ENCODE results near the gene MTO1. TPM values are rescaled to one million over a fixed set of nuclear protein-coding genes. Genes with fewer than 3 reads are reported as not detected.
"Not testable (repeated sequence)": the region's sequence is repeated elsewhere in the genome, so short reads cannot be mapped to it uniquely, and the experiment has no call there.

Gene MTO1
- total RNA-seq, 1 donor from 2014 or later: 35.5 TPM

GRCh38 chr6:73513496-73513854 lies 51.9 kb downstream of the MTO1 start:
- Mint-ChIP-seq H3K27ac (peak overlapping the region; percentile 3), H3K9me3 (no peaks in the 10 kb centered on the region), H3K4me3 (no peak overlapping the region), H3K4me1 (peaks cover 37% of the 10 kb centered on the region), H3K27me3 (no peaks in the 10 kb centered on the region), H3K36me3 (ENCODE audit: low read depth) (peaks cover 46% of the 10 kb centered on the region)
- no peak for DNase-seq
- intact Hi-C loops (cut with micrococcal nuclease): no loop called here

GRCh38 chr6:73514746-73515110 lies 53.2 kb downstream of the MTO1 start:
- DNase-seq: no peak
- Mint-ChIP-seq H3K4me3 (peak overlapping the region; percentile 2), H3K36me3 (ENCODE audit: low read depth) (peaks cover 58% of the 10 kb centered on the region), H3K27me3 (peaks cover under 1% of the 10 kb centered on the region), H3K27ac (peak overlapping the region; percentile 92), H3K4me1 (peaks cover 45% of the 10 kb centered on the region), H3K9me3 (peaks cover 3% of the 10 kb centered on the region)
- intact Hi-C loops (cut with micrococcal nuclease): loop anchor here (1.0 kb wide), 1 partner anchor 96 kb away; no protein-coding TSS in a partner anchor

GRCh38 chr6:73515204-73515655 lies 53.7 kb downstream of the MTO1 start:
- H3K9me3 Mint-ChIP-seq: peaks cover 7% of the 10 kb centered on the region
- peak overlapping the region; percentile 92 for H3K27ac Mint-ChIP-seq
- H3K36me3 Mint-ChIP-seq (ENCODE audit: low read depth): peaks cover 63% of the 10 kb centered on the region
- intact Hi-C loops (cut with micrococcal nuclease): loop anchor here (1.0 kb wide), 1 partner anchor 95 kb away; no protein-coding TSS in a partner anchor
- peaks cover 4% of the 10 kb centered on the region for H3K27me3 Mint-ChIP-seq
- no peak overlapping the region for H3K4me3 Mint-ChIP-seq
- H3K4me1 Mint-ChIP-seq: peaks cover 50% of the 10 kb centered on the region
- peak; percentile 66 for DNase-seq

GRCh38 chr6:73516514-73517489 lies 55.3 kb downstream of the MTO1 start:
- Mint-ChIP-seq H3K4me1 (peaks cover 52% of the 10 kb centered on the region), H3K36me3 (ENCODE audit: low read depth) (peaks cover 68% of the 10 kb centered on the region), H3K9me3 (peaks cover 7% of the 10 kb centered on the region), H3K27me3 (peaks cover 10% of the 10 kb centered on the region), H3K4me3 (peak overlapping the region; percentile 84), H3K27ac (peak overlapping the region; percentile 92)
- no peak for DNase-seq
- intact Hi-C loops (cut with micrococcal nuclease): no loop called here

DNA sequence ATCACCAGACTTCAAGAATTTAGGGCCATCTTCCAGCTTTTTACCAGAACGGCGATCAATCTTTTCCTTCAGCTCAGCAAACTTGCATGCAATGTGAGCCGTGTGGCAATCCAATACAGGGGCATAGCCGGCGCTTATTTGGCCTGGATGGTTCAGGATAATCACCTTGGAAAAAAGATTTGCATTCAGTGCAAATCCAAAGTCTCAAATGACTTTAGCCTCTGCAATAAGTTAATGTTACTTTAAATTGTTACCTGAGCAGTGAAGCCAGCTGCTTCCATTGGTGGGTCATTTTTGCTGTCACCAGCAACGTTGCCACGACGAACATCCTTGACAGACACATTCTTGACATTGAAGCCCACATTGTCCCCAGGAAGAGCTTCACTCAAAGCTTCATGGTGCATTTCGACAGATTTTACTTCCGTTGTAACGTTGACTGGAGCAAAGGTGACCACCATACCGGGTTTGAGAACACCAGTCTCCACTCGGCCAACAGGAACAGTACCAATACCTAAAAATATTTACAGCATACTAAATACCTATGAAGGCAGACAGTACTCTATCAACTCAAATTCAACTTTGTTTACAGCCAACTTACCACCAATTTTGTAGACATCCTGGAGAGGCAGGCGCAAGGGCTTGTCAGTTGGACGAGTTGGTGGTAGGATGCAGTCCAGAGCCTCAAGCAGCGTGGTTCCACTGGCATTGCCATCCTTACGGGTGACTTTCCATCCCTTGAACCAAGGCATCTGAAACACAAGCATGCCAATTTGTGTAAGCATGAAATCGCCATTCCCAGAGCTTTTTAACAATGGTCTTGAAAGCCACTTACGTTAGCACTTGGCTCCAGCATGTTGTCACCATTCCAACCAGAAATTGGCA lies 56.8 kb downstream of the MTO1 start:
- DNase-seq; H3K9me3 Mint-ChIP-seq; H3K27me3 Mint-ChIP-seq; intact Hi-C loops (cut with micrococcal nuclease): not testable (repeated sequence)
- H3K27ac Mint-ChIP-seq: peak overlapping the region; percentile 100
- peak overlapping the region; percentile 97 for H3K4me3 Mint-ChIP-seq
- H3K4me1 Mint-ChIP-seq: peaks cover 51% of the 10 kb centered on the region
- H3K36me3 Mint-ChIP-seq (ENCODE audit: low read depth): peaks cover 66% of the 10 kb centered on the region

DNA sequence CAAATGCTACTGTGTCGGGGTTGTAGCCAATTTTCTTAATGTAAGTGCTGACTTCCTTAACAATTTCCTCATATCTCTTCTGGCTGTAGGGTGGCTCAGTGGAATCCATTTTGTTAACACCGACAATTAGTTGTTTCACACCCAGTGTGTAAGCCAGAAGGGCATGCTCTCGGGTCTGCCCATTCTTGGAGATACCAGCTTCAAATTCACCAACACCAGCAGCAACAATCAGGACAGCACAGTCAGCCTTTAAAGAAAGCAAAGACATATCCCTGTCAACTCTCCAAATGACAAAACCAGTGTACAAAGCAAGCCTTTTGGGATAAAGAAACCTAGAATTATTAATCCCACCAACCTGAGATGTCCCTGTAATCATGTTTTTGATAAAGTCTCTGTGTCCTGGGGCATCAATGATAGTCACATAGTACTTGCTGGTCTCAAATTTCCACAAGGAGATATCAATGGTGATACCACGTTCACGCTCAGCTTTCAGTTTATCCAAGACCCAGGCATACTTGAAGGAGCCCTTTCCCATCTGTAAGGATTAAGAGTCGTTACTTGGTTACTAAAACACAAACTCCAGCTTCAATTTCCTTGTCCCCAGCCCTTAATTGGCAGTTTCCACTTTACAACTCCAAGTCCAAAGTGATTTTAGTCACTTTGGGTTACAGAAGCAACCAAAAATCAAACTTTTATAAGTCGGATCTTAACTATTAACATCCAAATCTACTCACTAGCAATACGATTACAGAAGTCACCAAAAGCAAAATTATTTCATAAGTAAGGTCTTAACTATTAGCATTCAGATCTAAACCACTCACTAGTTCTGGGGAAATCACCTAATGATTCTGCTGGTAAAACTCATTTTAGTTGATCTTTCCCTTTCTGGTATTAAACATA lies 57.7 kb downstream of the MTO1 start:
- Mint-ChIP-seq H3K36me3 (ENCODE audit: low read depth) (peaks cover 66% of the 10 kb centered on the region), H3K27ac (peak overlapping the region; percentile 100), H3K4me3 (peak overlapping the region; percentile 97), H3K4me1 (peaks cover 51% of the 10 kb centered on the region)
- H3K27me3 Mint-ChIP-seq; H3K9me3 Mint-ChIP-seq; intact Hi-C loops (cut with micrococcal nuclease): not testable (repeated sequence)
- peak; percentile 58 for DNase-seq

- peak; percentile 92 for DNase-seq
- H3K9me3 Mint-ChIP-seq: peaks cover 7% of the 10 kb centered on the region
- peaks cover 60% of the 10 kb centered on the region for H3K36me3 Mint-ChIP-seq (ENCODE audit: low read depth)
- H3K4me1 Mint-ChIP-seq: peaks cover 50% of the 10 kb centered on the region
- peaks cover 10% of the 10 kb centered on the region for H3K27me3 Mint-ChIP-seq
- peak overlapping the region; percentile 100 for H3K27ac Mint-ChIP-seq
- H3K4me3 Mint-ChIP-seq: peak overlapping the region; percentile 97
- intact Hi-C loops (cut with micrococcal nuclease): loop anchor here (2.0 to 5.0 kb wide), 4 partner anchors 59 to 1765 kb away; partner anchors contain the start of genes MTO1 and TMEM30A
These were observed 58.6 kb downstream of the MTO1 start for GRCh38 chr6:73519926-73520687.

GRCh38 chr6:73520688-73521350 lies 59.3 kb downstream of the MTO1 start, which contains the start of gene EEF1A1:
Gene EEF1A1, minus strand, starts transcription at chr6:73521032. Its CDS starts 1,006 bp downstream, at chr6:73520026.
- DNase-seq: peak; percentile 99
- Mint-ChIP-seq H3K36me3 (ENCODE audit: low read depth) (peaks cover 53% of the 10 kb centered on the region), H3K9me3 (peaks cover 7% of the 10 kb centered on the region), H3K4me1 (peaks cover 45% of the 10 kb centered on the region), H3K27me3 (peaks cover 10% of the 10 kb centered on the region), H3K27ac (peak within 1 kb of the TSS; percentile 100), H3K4me3 (peak within 1 kb of the TSS; percentile 97)
- intact Hi-C loops (cut with micrococcal nuclease): loop anchor here (1.0 to 5.0 kb wide), 8 partner anchors 59 to 1764 kb away; partner anchors contain the start of genes MTO1 and TMEM30A

DNA sequence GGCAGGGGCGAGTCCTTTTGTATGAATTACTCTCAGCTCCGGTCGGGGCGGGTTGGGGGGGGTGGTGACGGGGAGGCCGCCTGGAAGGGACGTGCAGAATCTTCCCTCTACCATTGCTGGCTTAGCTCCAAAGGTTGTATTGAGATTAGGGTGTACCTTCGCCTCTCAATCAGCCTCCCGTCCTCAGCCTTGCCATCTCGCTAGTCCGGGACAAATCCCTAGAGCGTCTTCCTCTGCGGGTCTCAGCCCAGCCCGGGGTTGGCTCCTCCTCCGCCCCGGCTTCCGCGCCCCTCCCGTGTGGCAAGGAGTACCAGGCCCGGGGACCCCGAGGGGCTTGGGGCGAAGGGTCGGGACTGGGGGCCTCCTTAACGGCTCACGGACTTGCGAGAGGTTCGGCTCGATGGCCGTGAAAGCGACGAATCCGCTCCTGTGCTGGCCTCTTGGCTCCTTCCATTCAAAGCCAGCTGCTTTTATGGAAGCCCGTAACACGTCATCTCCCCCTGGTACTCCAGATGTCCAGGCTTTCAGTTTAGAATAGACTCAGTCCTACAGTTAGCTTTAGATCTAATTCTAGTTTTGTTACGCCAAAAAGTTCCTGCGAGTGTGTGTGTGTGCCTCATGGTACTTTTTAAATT lies 59.9 kb downstream of the MTO1 start:
- Mint-ChIP-seq H3K36me3 (ENCODE audit: low read depth) (peaks cover 46% of the 10 kb centered on the region), H3K27ac (peak overlapping the region; percentile 100), H3K4me3 (peak overlapping the region; percentile 97), H3K27me3 (peaks cover 10% of the 10 kb centered on the region), H3K4me1 (peaks cover 39% of the 10 kb centered on the region), H3K9me3 (peaks cover 7% of the 10 kb centered on the region)
- intact Hi-C loops (cut with micrococcal nuclease): loop anchor here (1.0 to 5.0 kb wide), 8 partner anchors 59 to 1763 kb away; partner anchors contain the start of genes MTO1 and TMEM30A
- peak; percentile 92 for DNase-seq

DNA sequence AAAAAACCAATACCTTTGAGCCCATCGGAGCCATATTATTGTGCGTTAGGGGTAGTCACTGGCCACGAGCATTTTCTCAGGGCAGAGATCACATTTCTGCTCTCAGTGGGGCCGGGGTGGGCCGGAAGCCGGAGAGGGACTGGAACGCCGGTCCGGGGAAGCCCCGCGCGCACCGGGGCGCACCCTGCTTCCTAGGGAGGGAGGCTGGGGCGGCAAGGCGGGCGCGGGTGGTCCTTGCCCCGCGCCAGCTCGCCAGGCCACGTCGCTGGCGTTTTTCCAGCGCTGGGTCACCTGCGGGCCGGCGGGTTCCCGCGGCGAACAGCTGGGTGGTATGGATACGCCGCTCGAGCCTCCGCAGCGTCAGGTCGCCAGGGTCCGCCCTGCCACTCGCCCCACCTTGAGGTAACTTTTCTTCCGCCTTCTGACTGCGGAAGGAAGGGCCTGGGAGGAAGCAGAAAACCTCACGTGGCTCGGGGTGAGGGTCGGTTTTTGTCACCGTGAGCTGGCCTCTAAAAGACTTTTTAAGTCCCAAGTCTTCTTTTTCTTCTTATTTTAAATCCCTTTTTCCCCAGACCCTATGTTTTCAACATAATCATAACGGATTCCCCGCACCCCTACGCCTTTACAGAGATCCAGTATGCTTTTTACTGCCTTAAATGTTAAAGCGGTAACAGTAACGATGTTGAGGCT lies 62.0 kb downstream of the MTO1 start:
- H3K36me3 Mint-ChIP-seq (ENCODE audit: low read depth): peaks cover 28% of the 10 kb centered on the region
- peak overlapping the region; percentile 100 for H3K27ac Mint-ChIP-seq
- intact Hi-C loops (cut with micrococcal nuclease): loop anchor here (1.0 to 5.0 kb wide), 3 partner anchors 71 to 1719 kb away; partner anchors contain the start of genes CGAS and COX7A2
- H3K4me1 Mint-ChIP-seq: peaks cover 27% of the 10 kb centered on the region
- H3K4me3 Mint-ChIP-seq: peak overlapping the region; percentile 97
- H3K9me3 Mint-ChIP-seq: peaks cover 7% of the 10 kb centered on the region
- H3K27me3 Mint-ChIP-seq: peaks cover 14% of the 10 kb centered on the region
- DNase-seq: peak; percentile 93

Measured in activated CD4-positive, alpha-beta T cell treated with anti-CD3 and anti-CD28 coated beads, Interleukin-2, amount 10 ng/mL, durations not matched to agents 24 days and 14 days (primary cell).